SJSA1 (cell line): ENCODE measurements around the gene PTF1A. TPM values are rescaled to one million over a fixed set of nuclear protein-coding genes. Genes with fewer than 3 reads are reported as not detected.

Experiments
- DNase-seq, 2 experiments: peaks; one replicate each; pipeline ENCODE4 v3.0.0-alpha.2; 2015 to 2020; ENCODE audit warnings: low spot score in 2 of 2, low read depth in 1 of 2
- H3K27ac ChIP-seq: fragments of 250-450 bp; sonication (Bioruptor Pico); 2 replicates; pipeline ENCODE4 v1.5.1; 2020; ENCODE audit warnings: mild to moderate bottlenecking, moderate library complexity
- H3K27me3 ChIP-seq: fragments of 250-450 bp; sonication (Bioruptor Pico); replicated peaks from 2 replicates; pipeline ENCODE4 v1.5.1; 2020; ENCODE audit warnings: mild to moderate bottlenecking, moderate library complexity
- H3K36me3 ChIP-seq: fragments of 250-450 bp; sonication (Bioruptor Pico); 2 replicates; pipeline ENCODE4 v1.5.1; 2020; ENCODE audit warnings: mild to moderate bottlenecking
- H3K4me1 ChIP-seq: fragments of 250-450 bp; sonication (Bioruptor Pico); replicated peaks from 2 replicates; pipeline ENCODE4 v1.6.1; 2021; ENCODE audit warnings: mild to moderate bottlenecking
- H3K4me3 ChIP-seq: fragments of 250-450 bp; sonication (Bioruptor Pico); 2 replicates; pipeline ENCODE4 v1.5.1; 2020; ENCODE audit warnings: mild to moderate bottlenecking
- H3K9me3 ChIP-seq: fragments of 250-450 bp; sonication (Bioruptor Pico); replicated peaks from 2 replicates; pipeline ENCODE4 v1.5.1; 2020; ENCODE audit warnings: mild to moderate bottlenecking
- total RNA-seq: library from RNA; depleted of rRNA; stranded (reverse); fragments of >200 nt; shearing (Covaris generic); gene quantifications from 2 replicates; pipeline ENCODE4 v1.2.3, GENCODE V29; 2014; rRNA removed

PTF1A gene, protein sequence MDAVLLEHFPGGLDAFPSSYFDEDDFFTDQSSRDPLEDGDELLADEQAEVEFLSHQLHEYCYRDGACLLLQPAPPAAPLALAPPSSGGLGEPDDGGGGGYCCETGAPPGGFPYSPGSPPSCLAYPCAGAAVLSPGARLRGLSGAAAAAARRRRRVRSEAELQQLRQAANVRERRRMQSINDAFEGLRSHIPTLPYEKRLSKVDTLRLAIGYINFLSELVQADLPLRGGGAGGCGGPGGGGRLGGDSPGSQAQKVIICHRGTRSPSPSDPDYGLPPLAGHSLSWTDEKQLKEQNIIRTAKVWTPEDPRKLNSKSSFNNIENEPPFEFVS
- not detected in 2 replicates for total RNA-seq

DNA sequence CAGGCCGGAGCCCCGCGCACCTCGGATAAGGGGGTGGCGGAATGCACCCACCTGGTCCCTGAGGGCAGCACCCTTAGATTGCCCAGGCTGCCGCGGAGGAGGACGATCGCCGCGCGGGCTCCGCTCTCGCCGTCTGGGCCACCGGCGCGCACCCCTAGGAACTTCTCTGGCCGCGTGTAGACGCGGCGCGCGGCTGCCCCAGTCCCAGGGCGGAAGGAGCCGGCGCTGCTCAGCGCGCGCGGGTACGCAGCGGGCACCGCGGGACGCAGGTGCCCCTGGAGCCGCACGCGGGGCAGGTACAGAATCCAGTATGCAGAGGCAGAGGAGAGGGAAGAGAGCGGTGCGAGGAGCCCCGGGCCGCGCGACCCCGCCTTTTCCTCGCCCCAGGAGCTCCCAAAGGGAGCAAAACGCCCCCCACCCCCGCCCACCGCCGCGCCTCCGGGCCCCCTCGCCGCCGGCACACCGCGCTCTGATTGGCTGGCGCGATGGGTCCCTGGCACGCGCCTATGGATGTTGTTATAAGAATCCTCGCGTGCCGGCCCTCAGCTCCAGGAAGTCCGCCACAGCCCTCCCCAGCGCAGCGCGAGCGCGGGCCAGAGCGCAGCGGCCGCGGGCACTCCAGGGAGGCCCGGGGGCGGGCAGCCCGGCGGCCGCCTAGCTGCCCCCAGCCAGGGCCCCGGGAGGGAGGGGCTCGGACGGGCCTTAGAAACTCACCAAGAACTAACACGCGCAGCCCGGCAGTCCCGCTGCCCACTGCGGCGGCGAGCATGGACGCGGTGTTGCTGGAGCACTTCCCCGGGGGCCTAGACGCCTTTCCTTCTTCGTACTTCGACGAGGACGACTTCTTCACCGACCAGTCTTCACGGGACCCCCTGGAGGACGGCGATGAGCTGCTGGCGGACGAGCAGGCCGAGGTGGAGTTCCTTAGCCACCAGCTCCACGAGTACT, at the start of gene PTF1A:
PTF1A (plus strand) TSS at position 549 of the 948 bp plus-strand sequence; CDS start at position 768, 219 bp downstream.
- Histone ChIP-seq H3K4me3 (no peak within 1 kb of the TSS), H3K36me3 (no peaks in the 10 kb centered on the region), H3K27me3 (peaks cover 59% of the 10 kb centered on the region), H3K27ac (no peak within 1 kb of the TSS), H3K9me3 (no peaks in the 10 kb centered on the region), H3K4me1 (no peaks in the 10 kb centered on the region)
- DNase-seq: no peak

DNA sequence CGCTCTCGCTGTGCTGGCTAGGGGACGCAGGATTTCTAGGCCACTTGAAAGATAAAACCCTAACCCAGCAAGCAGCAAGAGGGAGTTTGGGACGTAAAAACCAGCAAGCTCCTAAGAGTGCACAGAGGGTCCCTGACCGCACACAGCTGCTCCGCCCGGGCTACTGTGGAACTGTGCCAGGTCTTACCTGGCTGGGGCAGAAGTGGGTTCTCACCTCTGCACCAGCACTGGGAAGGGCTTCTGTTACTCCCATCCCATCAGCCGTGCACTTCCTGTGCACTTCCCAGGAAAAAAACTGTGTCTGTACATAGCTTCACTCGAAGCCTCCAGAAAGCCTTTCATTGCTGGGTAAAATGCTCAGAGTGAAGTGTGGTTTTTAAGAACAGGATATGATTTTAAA, 45.9 kb upstream of the PTF1A start:
- Histone ChIP-seq H3K4me1 (no peaks in the 10 kb centered on the region), H3K4me3 (no peak overlapping the region), H3K36me3 (no peaks in the 10 kb centered on the region), H3K27ac (no peak overlapping the region), H3K27me3 (no peaks in the 10 kb centered on the region), H3K9me3 (no peaks in the 10 kb centered on the region)
- no peak for DNase-seq

DNA sequence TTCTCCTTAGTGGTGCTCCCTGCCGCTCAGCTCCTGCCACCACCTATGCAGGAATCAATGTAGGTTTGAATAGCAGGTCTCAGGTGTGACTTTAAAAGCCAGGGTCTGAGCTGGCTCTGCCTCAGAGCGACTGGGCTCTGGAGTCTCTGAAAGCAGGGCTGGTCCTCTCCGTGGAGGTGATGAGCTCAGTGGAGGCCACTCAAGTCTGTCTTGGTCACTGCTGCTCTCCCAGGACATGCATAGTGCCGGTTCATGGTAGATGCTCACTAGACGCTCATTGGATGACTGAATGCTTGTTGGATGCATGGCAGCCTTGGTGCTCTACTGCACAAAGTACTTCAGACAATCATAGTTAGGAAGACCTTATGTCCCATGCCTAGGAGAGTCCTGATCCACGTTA, 45.1 kb upstream of the PTF1A start:
- Histone ChIP-seq H3K27me3 (no peaks in the 10 kb centered on the region), H3K4me3 (no peak overlapping the region), H3K4me1 (no peaks in the 10 kb centered on the region), H3K9me3 (no peaks in the 10 kb centered on the region), H3K27ac (no peak overlapping the region), H3K36me3 (no peaks in the 10 kb centered on the region)
- no peak for DNase-seq

DNA sequence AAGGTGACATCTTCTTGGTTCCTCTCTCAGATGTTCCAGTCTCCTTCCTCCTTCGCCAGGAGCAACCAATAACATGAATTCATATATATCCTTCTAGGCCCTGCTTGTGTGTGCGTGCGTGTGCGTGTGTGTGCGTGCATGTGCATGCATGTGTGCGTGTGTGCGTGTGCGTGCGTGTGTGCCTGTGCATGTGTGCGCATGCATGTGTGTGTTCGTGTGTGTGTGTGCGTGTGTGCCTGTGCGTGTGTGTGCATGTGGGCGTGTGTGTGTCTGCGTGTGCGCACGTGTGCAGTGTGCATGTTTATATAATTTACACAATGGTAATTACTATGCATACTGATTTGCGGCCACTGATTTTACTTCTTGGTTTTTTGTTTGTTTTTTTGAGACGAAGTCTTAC, 43.9 kb upstream of the PTF1A start:
- no peaks in the 10 kb centered on the region for H3K4me1 ChIP-seq
- no peak overlapping the region for H3K27ac ChIP-seq
- H3K36me3 ChIP-seq: no peaks in the 10 kb centered on the region
- DNase-seq: no peak
- H3K27me3 ChIP-seq: no peaks in the 10 kb centered on the region
- H3K4me3 ChIP-seq: no peak overlapping the region
- no peaks in the 10 kb centered on the region for H3K9me3 ChIP-seq

DNA sequence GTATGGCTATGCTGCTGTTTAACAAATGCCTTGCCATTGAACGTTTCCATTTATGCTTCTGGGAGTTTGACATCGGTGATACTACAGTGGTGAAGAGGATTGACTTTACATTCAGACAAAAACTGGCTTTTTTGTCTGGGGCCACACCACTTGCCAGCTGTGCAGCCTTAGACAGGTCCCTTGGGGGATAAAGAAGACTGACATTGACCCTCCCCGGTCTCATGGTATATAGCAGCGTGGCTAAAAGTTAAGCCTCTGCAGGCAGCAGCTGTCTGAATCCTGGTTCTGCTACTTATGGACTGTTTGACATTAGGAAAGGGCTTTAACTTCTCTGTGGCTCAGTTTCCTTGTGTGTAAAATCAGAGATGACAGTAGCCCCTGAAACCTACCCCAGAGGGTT, 42.0 kb upstream of the PTF1A start:
- Histone ChIP-seq H3K4me1 (no peaks in the 10 kb centered on the region), H3K27ac (no peak overlapping the region), H3K9me3 (no peaks in the 10 kb centered on the region), H3K4me3 (no peak overlapping the region), H3K36me3 (no peaks in the 10 kb centered on the region), H3K27me3 (no peaks in the 10 kb centered on the region)
- DNase-seq: no peak

DNA sequence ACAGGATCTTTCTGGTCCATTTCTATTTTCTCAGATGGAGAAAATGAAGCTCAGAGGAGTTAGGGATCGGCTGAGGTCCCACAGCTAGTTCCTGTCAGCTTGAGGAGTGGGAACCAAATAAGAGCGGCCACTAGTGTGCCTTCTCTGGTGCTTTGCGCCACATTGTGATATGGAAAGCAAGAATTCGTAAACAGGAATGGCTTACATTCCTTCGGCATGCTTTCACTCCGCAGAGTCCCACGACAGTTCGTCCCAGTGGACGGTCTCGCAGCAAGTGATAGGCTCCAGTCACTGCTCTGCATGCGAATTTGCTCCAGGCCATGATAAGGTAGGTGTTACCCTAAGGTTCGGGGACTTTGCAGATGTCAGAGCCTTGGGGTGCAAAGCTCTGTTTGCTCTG, 41.5 kb upstream of the PTF1A start:
- DNase-seq: no peak
- H3K4me1 ChIP-seq: no peaks in the 10 kb centered on the region
- H3K27me3 ChIP-seq: no peaks in the 10 kb centered on the region
- no peaks in the 10 kb centered on the region for H3K9me3 ChIP-seq
- no peak overlapping the region for H3K4me3 ChIP-seq
- no peaks in the 10 kb centered on the region for H3K36me3 ChIP-seq
- H3K27ac ChIP-seq: no peak overlapping the region

DNA sequence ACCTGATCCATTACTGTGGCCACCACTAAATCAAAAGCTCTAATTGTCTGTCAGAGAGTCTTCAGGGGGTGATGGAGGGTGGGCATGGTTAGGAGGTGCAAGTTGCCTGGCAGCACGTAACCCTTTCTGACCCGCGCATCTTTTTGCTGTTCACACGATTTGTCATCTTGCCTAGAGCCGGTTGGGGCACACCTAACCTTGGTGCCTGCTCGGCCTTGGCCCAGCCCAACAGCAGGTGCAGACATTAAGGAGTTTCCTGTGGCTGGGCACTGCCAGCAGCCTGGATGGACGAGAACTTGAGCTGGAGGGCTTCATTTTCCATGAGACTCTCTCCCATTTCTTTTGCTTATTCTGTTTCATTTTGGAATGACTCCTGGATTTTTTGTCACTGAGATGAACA, 41.0 kb upstream of the PTF1A start:
- Histone ChIP-seq H3K27ac (no peak overlapping the region), H3K27me3 (no peaks in the 10 kb centered on the region), H3K36me3 (no peaks in the 10 kb centered on the region), H3K9me3 (no peaks in the 10 kb centered on the region), H3K4me1 (no peaks in the 10 kb centered on the region), H3K4me3 (no peak overlapping the region)
- no peak for DNase-seq

DNA sequence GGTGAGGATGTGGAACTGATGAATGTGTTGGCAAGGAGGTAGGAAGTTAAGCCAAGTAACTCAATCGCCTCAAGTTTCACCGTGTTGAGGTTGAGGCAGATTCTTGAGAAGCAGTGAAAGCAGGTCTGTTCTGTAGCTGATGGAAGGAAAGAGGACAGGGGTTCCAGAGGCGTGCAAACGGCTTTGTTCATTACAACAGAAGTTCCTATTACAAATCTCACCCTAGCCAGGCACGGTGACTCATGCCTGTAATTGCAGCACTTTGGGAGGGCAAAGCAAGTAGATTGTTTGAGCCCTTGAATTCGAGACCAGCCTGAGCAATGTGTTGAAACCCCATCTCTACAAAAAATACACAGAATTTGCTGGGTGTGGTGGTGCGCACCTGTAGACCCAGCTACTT, 36.9 kb upstream of the PTF1A start:
- Histone ChIP-seq H3K4me1 (no peaks in the 10 kb centered on the region), H3K27me3 (no peaks in the 10 kb centered on the region), H3K36me3 (no peaks in the 10 kb centered on the region), H3K4me3 (no peak overlapping the region), H3K27ac (no peak overlapping the region), H3K9me3 (no peaks in the 10 kb centered on the region)
- no peak for DNase-seq

DNA sequence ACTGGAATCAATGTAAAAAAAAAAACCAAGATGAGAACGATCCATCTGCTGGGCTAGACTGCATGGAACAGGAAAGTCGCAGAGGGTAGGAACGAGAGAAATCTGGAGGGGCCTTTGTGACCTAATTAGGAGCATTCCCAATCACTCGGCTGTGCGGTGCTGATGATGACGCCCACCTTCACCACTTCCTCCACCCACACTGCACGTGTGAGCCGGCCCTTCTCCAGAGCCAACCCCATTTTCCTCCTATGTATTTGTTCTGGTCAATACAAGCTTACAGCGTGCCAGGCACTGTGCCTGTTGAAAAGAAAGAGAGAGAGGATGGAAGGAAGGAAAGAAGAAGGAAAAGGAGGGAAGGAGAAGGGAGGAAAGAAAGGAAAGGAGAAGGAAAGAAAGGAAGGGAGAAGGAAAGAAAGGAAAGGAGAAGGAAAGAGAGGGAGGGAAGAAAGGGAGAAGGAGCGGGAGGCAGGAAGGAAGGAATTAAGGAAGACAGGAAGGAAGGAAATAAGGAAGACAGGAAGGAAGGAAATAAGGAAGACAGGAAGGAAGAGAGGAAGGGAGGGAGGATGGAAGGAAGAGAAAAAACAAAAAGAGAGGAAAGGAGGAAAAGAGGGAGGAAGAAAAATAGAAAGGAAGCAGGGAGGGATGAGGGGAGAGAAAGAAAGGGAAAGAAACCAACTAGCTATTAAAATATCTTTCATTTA, 35.5 kb upstream of the PTF1A start:
- Histone ChIP-seq H3K27ac (no peak overlapping the region), H3K9me3 (no peaks in the 10 kb centered on the region), H3K4me3 (no peak overlapping the region), H3K36me3 (no peaks in the 10 kb centered on the region), H3K27me3 (no peaks in the 10 kb centered on the region), H3K4me1 (no peaks in the 10 kb centered on the region)
- no peak for DNase-seq

DNA sequence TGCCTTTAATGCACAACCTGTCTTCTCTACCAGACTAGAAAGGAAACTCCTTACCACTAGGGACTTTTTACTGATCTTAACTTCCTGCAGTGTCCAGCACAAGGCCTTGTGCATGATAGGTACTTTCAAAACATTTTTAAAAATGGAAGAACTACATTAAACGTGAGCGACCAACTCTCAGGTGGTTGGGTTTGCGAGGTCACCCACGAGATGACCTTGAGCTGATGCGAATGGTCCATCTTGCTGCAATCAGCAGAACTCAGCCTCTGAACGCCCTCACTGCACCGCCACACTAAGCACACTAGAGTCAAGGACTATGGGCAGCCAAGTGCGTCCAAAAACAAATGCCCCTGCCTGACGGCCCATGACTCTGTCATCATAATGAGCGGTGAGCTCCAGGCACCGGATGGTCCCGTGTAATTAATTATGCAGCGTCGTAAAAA, 34.9 kb upstream of the PTF1A start:
- no peaks in the 10 kb centered on the region for H3K4me1 ChIP-seq
- no peaks in the 10 kb centered on the region for H3K9me3 ChIP-seq
- H3K27ac ChIP-seq: no peak overlapping the region
- H3K27me3 ChIP-seq: no peaks in the 10 kb centered on the region
- H3K36me3 ChIP-seq: no peaks in the 10 kb centered on the region
- no peak for DNase-seq
- no peak overlapping the region for H3K4me3 ChIP-seq

DNA sequence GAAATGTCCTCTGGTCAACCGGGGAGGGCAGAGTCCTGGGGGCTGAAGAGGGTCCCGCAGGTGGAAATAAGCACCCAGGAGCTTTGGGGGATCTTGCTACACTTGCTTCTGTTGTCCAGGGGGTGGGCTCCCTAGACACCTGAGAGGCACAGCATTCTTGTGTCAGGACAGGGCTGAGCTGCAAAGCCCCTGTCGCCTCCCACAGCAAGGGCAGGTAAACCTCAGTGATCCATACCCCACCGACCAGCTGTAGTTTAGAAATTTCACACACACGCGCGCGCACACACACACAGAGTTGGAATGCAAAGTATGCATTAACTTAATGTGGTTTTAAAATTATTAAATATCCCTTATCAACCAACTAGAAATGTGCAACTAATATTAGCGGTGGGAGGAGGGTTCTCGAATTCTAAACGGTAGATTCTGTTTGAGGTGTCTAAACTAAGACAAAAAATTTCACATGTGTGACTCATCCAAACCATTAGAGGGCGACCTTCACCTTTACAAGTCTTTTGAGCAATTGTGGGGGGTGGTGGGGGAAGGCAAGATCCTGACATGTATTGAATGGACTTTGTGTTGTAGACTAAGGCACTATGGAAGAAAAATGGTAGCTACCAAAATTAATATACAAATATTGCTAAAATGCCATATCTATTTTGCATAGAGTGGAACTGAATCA, 34.3 kb upstream of the PTF1A start:
- Histone ChIP-seq H3K4me3 (no peak overlapping the region), H3K9me3 (no peaks in the 10 kb centered on the region), H3K27me3 (no peaks in the 10 kb centered on the region), H3K4me1 (no peaks in the 10 kb centered on the region), H3K27ac (no peak overlapping the region), H3K36me3 (no peaks in the 10 kb centered on the region)
- peak in 1 of 2 experiments; percentile 23 for DNase-seq

DNA sequence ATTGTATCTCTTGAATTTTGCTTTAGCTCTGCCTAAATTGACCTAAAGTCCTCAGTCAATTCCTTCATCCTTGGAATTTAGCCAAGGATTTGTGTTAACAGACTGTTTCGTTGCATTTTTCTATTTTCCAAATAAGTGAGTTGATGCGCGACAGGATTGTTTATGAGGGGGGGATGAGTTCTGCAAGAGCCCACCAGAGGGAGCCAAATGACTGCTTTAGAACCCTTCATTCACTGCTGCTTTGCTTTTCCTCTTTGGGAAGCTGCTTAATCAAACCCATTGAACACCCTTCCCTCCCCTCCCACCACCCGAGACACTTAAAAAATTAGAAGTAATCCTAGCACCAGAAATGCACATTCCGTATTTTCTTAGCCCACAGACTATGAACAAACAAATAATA, 33.7 kb upstream of the PTF1A start:
- Histone ChIP-seq H3K4me1 (no peaks in the 10 kb centered on the region), H3K4me3 (no peak overlapping the region), H3K27me3 (no peaks in the 10 kb centered on the region), H3K27ac (no peak overlapping the region), H3K36me3 (no peaks in the 10 kb centered on the region), H3K9me3 (no peaks in the 10 kb centered on the region)
- peak in 1 of 2 experiments; percentile 47 for DNase-seq

DNA sequence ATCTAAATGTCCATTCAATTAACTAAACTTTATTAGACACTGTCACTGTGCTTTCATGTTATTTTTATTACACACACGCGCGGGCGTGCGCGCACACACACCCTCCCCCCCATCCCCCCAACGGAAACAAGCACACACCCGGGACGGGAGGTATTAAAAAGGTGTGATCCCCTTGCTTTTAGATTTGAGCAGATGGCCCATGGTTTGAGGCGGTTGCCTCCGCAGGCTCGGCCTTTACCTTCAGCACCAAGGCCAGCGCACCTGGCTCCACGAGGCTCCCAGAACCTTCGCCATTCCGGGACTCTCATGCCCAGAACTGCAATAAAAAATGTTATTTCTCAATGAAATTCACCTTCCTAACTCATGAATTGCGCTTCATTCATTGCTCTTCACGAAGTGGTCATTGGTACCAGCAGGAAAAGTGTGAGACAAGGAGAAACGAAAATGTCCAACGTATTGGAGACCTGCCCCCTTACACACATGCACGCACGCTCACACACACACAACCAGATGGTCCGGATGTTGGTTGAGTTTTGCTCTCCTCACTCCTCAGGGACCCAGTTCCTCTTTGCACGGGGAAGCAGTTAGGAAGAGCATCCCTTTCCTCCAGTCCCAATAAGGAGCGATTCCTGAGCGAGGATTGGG, 20.8 kb upstream of the PTF1A start:
- H3K27ac ChIP-seq: no peak overlapping the region
- DNase-seq: no peak
- peaks cover 10% of the 10 kb centered on the region for H3K27me3 ChIP-seq
- H3K4me3 ChIP-seq: no peak overlapping the region
- no peaks in the 10 kb centered on the region for H3K9me3 ChIP-seq
- no peaks in the 10 kb centered on the region for H3K36me3 ChIP-seq
- H3K4me1 ChIP-seq: no peaks in the 10 kb centered on the region
